Dermis blood vessel endothelial cell (primary cell): Measurements from ENCODE around the gene ZNF672. TPM values are rescaled to one million over a fixed set of nuclear protein-coding genes. Genes with fewer than 3 reads are reported as not detected.
"Not testable (repeated sequence)": the region's sequence is repeated elsewhere in the genome, so short reads cannot be mapped to it uniquely, and the experiment has no call there.

ENCODE experiments used
- DNase-seq: peaks from one replicate; pipeline ENCODE4 v3.0.0; 2010
- total RNA-seq: library from RNA; depleted of rRNA; stranded (reverse); fragments of >200 nt; gene quantifications from 2 replicates; pipeline ENCODE4 v1.2.3, GENCODE V29; 2014

Gene ZNF672
- total RNA-seq = 28.1 and 32.2 TPM in 2 replicates

GRCh38 chr1:248837781-248838356, at the start of gene ZNF672:
Gene ZNF672, plus strand, starts transcription at chr1:248838224. Its CDS starts 9,051 bp downstream, at chr1:248847275.
- peak; percentile 98 for DNase-seq

DNA sequence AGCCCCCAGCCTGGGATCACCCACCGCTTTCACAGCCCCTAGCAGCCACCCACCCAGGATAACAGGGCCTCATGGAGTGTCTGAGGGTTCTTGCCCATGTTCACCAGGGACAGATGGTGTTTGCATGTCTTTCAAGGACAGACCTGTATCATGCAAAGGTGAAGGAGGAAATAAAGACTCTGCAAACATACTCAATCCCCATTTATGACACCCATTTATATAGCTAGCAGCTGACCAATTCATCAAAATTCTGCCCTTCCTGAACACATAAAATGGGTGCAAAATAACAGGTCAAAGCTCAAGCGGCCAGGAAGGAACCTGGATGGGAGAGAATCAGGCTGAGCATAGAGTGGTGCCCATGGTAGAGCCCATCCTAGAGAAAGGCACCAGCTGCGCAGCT, 49.7 kb upstream of the ZNF672 start:
- no peak for DNase-seq

DNA sequence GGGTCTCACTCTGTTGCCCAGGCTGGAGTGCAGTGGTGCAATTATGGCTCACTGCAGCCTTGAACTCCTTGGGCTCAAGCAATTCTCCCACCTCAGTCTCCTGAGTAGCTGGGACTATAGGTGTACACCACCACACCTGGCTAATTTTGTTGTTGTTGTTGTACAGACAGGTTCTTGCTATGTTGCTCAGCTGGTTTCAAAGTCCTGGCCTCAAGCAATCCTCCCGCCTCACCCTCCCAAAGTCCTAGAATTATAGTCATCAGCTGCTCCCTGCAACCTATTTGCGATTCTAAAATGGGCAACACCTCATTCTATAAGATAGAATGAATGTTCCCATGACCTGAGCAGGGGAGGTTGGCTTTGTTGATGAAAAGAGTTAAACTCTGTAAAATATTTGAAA, 48.7 kb upstream of the ZNF672 start:
- DNase-seq = not testable (repeated sequence)

DNA sequence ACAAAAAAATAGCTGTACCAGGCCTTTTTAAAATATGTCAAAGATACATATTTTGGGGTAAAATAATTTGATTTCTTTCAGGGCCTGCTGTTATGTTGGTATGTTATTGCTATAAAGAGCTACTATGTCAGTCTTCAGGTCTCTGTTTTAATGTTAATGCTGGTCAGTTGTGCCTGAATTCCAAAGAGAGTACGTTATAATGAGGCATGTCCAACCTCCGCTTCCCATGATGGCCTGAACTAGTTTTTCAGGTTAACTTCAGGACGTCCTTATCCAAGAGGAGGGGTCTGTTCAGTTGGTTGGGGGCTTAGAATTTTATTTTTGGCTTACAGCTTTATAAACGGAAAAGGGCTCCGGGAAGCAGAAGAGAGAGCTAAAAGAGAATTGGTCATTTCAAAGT, 47.6 kb upstream of the ZNF672 start:
- DNase-seq = no peak

- DNase-seq = no peak
Measured at GRCh38 chr1:248791010-248791409, 47.0 kb upstream of the ZNF672 start.

- no peak for DNase-seq
Measured at GRCh38 chr1:248792342-248792741, 45.7 kb upstream of the ZNF672 start.

DNA sequence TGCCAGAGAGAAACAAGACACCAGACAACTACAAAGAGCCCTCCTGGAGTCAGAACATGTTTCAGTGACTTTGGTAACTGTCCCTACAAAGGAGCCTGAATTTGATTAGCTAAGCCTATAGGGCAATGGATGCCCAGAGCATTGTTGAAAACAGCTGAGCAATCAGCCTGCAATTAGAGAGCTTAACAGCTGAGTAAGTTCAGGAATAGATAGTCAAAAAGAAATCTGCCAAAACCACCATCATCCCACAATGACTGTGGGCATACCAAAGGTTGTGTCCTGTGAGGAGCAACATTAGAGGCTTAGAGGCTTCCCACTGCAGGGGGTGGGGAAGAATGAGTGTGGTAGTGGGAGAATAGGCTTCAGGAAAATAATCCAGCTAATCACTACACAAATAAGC, 44.4 kb upstream of the ZNF672 start:
- DNase-seq = no peak

DNA sequence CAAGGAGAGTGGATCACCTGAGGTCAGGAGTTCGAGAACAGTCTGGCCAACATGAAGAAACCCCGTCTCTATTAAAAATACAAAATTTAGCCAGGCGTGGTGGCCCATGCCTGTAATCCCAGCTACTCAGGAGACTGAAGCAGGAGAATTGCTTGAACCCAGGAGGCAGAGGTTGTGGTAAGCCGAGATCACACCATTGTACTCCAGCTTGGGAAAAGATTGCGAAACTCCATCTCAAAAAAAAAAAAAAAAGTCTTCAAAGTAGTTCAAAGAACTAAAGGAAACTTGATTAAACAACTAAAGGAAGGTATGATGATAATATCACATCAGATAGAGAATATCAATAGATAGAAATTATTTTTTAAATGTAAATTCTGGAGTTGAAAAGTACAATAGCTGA, 43.4 kb upstream of the ZNF672 start:
- DNase-seq = not testable (repeated sequence)

DNA sequence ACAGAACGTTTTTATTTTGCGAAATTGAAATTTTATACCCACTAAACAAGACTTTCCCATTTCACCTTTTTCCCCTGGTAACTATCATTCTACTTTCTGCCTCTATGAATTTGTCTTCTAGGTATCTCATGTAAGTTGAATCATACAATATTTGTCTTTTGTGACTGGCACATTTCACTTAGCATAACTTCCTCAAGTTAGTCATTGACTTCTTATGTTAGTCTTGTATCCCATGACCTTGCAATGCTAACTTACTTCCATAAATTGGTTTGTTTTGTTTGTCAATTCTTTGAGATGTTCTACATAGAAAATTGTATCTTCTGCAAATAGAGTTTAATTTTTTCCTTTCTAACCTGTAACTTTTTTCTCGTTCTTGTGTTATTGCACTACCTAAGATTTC, 39.2 kb upstream of the ZNF672 start:
- DNase-seq = no peak

- DNase-seq = no peak
Measured at GRCh38 chr1:248800459-248800858, 37.6 kb upstream of the ZNF672 start.

DNA sequence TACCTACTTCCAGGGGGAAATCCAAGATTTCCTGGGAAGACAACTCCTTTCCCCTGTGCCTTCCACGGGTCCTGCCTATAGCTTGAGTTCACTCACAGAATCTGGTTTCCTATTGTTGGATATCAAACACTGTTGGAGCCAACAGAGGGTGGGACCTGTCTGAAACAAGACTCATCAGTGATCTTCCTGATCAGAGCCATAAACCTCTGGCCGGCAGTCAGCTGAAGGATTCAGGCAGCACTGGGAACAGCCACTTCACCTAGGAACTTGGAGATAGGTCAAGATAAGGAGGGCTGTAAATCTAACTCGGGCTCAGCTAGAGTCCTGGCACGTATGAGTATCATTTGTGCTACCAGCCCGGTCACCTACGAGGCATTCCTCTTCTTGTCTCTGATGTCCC, 35.6 kb upstream of the ZNF672 start:
- no peak for DNase-seq

- not testable (repeated sequence) for DNase-seq
Measured at GRCh38 chr1:248803501-248803900, 34.5 kb upstream of the ZNF672 start.

GRCh38 chr1:248804771-248805681, 33.0 kb upstream of the ZNF672 start:
- no peak for DNase-seq

DNA sequence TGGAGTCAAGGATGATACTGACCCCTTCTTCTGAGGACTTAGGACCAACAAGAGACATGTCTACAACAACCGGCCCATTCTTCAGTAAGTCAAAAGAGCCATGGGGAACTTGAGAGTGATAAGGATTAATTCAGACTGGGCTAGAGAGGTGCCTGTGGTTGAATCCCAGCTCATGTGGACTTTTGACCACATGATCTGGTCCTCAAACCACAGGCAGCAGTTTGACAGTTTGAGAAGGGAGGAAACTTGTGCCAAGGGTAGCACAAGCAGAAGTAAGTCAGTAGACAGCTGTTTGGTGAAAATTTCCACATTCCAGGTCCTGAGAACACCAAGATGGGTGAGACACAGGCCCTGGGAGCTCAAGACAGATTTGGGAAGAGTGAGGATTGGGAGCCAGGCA, 32.1 kb upstream of the ZNF672 start:
- no peak for DNase-seq

GRCh38 chr1:248807067-248807737, 30.8 kb upstream of the ZNF672 start:
- peak; percentile 58 for DNase-seq

- DNase-seq = no peak
Measured at GRCh38 chr1:248808876-248809275, 29.1 kb upstream of the ZNF672 start.

- DNase-seq = no peak
Measured at GRCh38 chr1:248810000-248810726, 27.9 kb upstream of the ZNF672 start.

DNA sequence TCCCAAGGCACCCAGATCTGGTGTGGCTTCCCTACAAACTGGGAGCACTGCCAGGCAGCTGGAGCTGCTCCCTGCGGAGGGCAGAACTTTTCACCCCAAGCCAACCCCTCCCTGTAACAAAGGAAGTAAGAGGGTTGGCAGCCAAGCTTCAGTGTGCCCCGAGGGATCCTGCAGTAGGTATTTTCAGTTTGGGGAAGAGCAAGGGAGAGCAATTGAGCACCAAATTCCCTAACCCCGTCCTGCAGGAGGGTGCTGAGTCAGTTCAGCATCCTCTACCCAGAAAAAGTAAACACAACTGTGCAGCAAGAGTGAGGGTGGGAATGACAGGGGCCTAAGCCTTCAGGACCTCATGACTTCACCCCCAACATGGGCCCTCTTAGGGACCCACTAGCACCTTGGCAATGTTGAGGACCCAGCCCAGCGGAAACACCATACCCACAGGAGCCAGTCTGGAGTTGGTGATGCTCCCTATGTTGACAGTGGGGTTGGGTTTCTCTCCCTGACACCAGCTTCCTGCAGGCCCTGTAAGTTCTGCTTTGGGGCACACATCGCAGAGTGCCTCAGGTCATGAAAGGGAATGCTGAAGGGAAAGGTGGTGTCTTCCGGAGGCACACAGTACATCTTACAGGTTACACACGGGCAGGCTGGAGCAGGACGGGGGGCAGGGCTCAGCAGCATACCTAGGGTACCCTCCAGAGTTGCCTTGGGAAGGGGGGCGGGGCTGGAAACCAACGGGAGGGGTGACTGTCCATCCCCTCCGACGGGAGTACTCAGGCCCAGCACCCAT, 27.1 kb upstream of the ZNF672 start:
- no peak for DNase-seq

GRCh38 chr1:248811514-248812490, 26.2 kb upstream of the ZNF672 start:
- DNase-seq = no peak

DNA sequence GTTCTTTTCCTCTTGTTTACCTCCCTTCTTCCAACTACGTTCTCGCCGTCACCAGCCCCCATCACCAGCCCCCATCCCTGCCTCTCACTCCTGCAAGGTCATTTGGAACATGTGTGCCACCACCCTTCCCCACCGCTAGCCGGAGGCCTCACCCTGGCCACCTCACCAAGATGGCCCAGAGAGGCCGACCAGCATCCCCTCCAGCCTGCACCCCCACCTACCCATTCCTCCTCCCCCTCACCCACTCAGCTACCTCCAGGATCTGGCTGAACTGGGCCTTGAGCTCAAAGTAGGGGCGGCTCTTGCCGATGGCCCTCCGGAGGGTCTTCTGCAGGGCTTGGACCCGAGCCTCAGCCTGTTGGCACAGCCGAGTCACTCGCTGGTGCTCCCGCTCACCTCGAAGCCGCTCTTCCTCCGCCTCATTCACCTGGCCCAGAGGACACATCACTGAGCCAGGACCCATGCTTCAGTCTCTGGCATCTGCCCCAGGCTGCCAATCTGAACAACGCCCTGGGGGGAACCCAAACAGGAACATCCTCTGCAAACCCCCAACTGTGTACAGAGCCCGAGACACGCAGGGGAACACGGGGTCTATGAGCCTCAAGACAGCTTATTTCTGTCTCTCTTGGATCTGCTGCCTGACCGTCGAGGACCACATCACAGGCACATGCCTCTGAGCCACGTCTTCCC, 25.1 kb upstream of the ZNF672 start:
- DNase-seq = no peak
